Testis (tissue), 3 donors: ENCODE data around the gene NRSN1. TPM values are rescaled to one million over a fixed set of nuclear protein-coding genes. Genes with fewer than 3 reads are reported as not detected.

Experiments
- DNase-seq: peaks from one replicate; pipeline ENCODE4 v3.0.0-alpha.2; 2019
- H3K27ac ChIP-seq, 2 donors: fragments of 200-600 bp; sonication (generic); one replicate each; pipeline ENCODE4 v1.5.1; 2019
- H3K27me3 ChIP-seq: fragments of 200-600 bp; sonication (generic); one replicate; pipeline ENCODE4 v1.5.1; 2019
- H3K36me3 ChIP-seq: fragments of 200-600 bp; sonication (generic); one replicate; pipeline ENCODE4 v1.5.1; 2017; ENCODE audit warnings: low read depth; ENCODE audit errors: missing control alignments
- H3K4me1 ChIP-seq: fragments of 200-600 bp; sonication (generic); one replicate; pipeline ENCODE4 v1.5.1; 2019
- H3K4me3 ChIP-seq, 2 donors: fragments of 200-600 bp; sonication (generic); one replicate each; pipeline ENCODE4 v1.5.1; 2017 to 2019
- H3K9me3 ChIP-seq: fragments of 200-600 bp; sonication (generic); one replicate; pipeline ENCODE4 v1.5.1; 2017
- POLR2A ChIP-seq: fragments of 450-650 bp; IDR thresholded peaks from one replicate; pipeline ENCODE4 v1.6.1; 2017; ENCODE audit warnings: antibody characterized with exemption, mild to moderate bottlenecking, moderate library complexity
- WGBS, 2 donors: methylation state at CpG; one replicate each; pipeline ENCODE4 v1.1.5; 2018; 5-methylcytosine and 5-hydroxymethylcytosine counted together
- intact Hi-C: fragments of 100-400 bp; cut with DNase I; formaldehyde crosslinking; loops from one replicate; pipeline ENCODE4 v1.15.1; 2023; ENCODE audit warnings: low total_unique reads
- polyA plus RNA-seq: library from polyadenylated mRNA; stranded (reverse); fragments of 350-450 nt; fragmentation: Illumina TruSeq; extraction: RNeasy Lipid Tissue Mini Kit (QIAGEN cat#74804); gene quantifications from one replicate; pipeline ENCODE4 v1.2.3, GENCODE V29; 2014; ENCODE audit warnings: low read depth, low replicate concordance; ENCODE audit not compliant: insufficient read depth
- small RNA-seq, 2 donors: library from RNA; depleted of rRNA; stranded (forward); fragments of <200 nt; gene quantifications; one replicate each; pipeline ENCODE3, GENCODE V24; 2016
- total RNA-seq, 2 donors: library from RNA; depleted of rRNA; stranded (reverse); fragments of >200 nt; gene quantifications; one replicate each; pipeline ENCODE4 v1.2.3, GENCODE V29; 2016
- TF ChIP-seq, protein P1 (sequence below), 3 experiments: fragments of 450-650 bp in 2 of 3; fragments of 200-600 bp in 1 of 3; sonication (generic) in 1 of 3; IDR thresholded peaks; one replicate each; pipeline ENCODE4 v1.5.1; 2016 to 2019; ENCODE audit warnings: antibody characterized with exemption in 3 of 3, mild to moderate bottlenecking in 2 of 3, moderate library complexity in 1 of 3

Gene NRSN1
- total and polyA plus RNA-seq, 3 donors from 2014 or later: 0.37 to 0.42 TPM; not detected in 1

DNA sequence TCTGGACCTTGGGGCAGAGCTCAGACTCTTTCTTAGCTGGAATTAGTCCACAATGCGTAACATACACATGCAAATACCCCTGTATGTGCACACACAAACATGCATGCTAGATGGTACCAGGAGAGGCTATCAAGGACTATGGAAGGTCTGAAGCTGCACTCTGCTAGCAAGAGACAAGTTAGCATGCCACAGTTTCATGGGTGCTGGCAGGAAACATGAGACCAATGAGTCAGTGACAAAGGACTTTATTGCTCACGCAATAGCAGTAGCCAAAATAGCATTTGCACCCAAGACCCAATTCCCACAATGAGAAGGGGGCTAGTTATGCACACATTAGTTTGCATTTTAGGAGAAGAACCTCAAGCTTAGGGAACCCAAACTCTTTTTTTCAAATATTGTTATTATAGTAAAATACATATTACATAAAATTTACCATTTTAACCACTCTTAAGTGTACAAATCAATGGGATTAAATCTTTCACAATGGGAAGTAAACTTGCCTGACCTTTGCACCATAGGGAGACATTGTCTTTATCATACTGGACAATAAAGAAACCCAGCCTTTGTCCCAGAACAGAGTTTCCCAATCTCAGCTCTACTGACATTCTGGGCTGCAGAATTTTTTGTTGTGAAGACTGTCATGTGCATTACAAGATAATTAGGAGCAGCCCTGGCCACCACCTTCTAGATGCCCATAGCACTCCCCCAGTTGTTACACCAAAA lies 69.1 kb downstream of the NRSN1 start:
- intact Hi-C loops: no loop called here
- DNase-seq: no peak
- Histone ChIP-seq H3K4me3 (no peak overlapping the region), H3K27ac (no peak overlapping the region), H3K27me3 (no peaks in the 10 kb centered on the region), H3K36me3 (no peaks in the 10 kb centered on the region), H3K4me1 (no peaks in the 10 kb centered on the region), H3K9me3 (no peaks in the 10 kb centered on the region)
- TF ChIP-seq, protein P1, sequence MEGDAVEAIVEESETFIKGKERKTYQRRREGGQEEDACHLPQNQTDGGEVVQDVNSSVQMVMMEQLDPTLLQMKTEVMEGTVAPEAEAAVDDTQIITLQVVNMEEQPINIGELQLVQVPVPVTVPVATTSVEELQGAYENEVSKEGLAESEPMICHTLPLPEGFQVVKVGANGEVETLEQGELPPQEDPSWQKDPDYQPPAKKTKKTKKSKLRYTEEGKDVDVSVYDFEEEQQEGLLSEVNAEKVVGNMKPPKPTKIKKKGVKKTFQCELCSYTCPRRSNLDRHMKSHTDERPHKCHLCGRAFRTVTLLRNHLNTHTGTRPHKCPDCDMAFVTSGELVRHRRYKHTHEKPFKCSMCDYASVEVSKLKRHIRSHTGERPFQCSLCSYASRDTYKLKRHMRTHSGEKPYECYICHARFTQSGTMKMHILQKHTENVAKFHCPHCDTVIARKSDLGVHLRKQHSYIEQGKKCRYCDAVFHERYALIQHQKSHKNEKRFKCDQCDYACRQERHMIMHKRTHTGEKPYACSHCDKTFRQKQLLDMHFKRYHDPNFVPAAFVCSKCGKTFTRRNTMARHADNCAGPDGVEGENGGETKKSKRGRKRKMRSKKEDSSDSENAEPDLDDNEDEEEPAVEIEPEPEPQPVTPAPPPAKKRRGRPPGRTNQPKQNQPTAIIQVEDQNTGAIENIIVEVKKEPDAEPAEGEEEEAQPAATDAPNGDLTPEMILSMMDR (IDR thresholded peaks at IDR 0.05): no peak
- no peak for TF ChIP-seq POLR2A
- 81 to 96% methylated on average over 1 to 2 of the region's 2 CpGs for WGBS, 2 donors

DNA sequence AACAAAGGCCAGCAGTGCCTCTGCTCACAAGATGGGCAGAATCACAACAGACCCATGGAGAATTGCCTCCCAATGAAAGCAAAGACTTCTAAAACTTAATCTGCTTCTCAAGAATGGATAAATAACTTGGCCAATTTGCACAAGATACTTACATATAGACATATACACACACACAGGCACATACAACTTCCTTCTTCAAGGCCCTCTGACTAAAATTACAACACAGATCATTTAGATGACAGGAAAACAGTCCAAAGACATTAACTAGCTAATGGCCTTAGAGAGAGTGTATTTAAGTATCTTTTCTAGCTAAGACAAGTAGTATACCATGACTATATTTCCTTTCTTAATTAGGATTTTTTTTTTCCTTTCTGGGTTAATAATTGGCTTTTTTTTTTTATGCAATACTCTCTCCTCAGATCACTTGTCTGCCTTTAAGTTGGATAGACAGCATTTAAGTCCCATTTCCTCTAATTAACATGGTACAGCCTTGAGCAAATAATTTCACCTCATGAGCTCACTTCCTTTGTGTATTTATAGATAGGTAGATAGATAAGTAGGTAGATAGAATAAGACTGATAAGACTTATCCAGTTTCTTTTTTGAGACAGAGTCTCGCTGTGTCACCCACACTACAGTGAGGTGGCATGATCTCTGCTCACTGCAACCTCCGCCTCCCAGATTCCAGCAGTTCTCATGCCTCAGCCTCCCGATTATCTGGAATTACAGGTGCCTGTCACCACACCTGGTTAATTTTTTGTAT lies 70.0 kb downstream of the NRSN1 start:
- Histone ChIP-seq H3K4me1 (no peaks in the 10 kb centered on the region), H3K27me3 (no peaks in the 10 kb centered on the region), H3K27ac (no peak overlapping the region), H3K4me3 (no peak overlapping the region), H3K9me3 (no peaks in the 10 kb centered on the region), H3K36me3 (no peaks in the 10 kb centered on the region)
- intact Hi-C loops: no loop called here
- 91 to 95% methylated on average over 3 of the region's 3 CpGs for WGBS, 2 donors
- TF ChIP-seq, protein P1 (IDR thresholded peaks at IDR 0.05): no peak
- no peak for TF ChIP-seq POLR2A
- DNase-seq: no peak

Small RNA genes lying within 50 kb of the gene (small RNA-seq; reads per million reads assigned to genes)
- 0 reads per million in 2 donors for gene RF00218

Other genes with a start within 250 kb of the NRSN1 start
- gene DCDC2, start 231.8 kb downstream of the NRSN1 start, total RNA-seq: 1 to 10 TPM; 2.4 to 3.0 TPM
- gene DCDC2, start 231.8 kb downstream of the NRSN1 start, polyA plus RNA-seq: 11.1 TPM